ENCODE data around the gene COLQ.

The COLQ gene

GRCh38 chr3:15470261-15470660, 51.2 kb downstream of the COLQ start:
- DNase-seq (ENCODE audit: low read depth, low spot score): no peak
- CTCF ChIA-PET: interaction anchor here (1.0 kb wide), 1 partner anchor 256 kb away, joined by 3 read pairs; no protein-coding TSS in a partner anchor
- POLR2A ChIA-PET: no interaction called here
- no peak for TF ChIP-seq CTCF (IDR thresholded peaks at IDR 0.05; ENCODE audit: insufficient read depth, low read length, missing control alignments)
- no peak overlapping the region for H3K4me3 ChIP-seq (ENCODE audit: low read depth, low read length)

GRCh38 chr3:15467227-15468181, 54.0 kb downstream of the COLQ start:
- no peak for TF ChIP-seq CTCF (IDR thresholded peaks at IDR 0.05; ENCODE audit: insufficient read depth, low read length, missing control alignments)
- ChIA-PET CTCF (interaction anchor here (1.0 kb wide), 1 partner anchor 226 kb away, joined by 3 read pairs; no protein-coding TSS in a partner anchor), POLR2A (interaction anchor here (0.6 kb wide), 1 partner anchor 20 kb away, joined by 3 read pairs; no protein-coding TSS in a partner anchor)
- H3K4me3 ChIP-seq (ENCODE audit: low read depth, low read length): no peak overlapping the region
- DNase-seq (ENCODE audit: low read depth, low spot score): no peak

GRCh38 chr3:15465876-15466585, 55.5 kb downstream of the COLQ start:
- H3K4me3 ChIP-seq (ENCODE audit: low read depth, low read length): no peak overlapping the region
- ChIA-PET CTCF (interaction anchor here (1.0 kb wide), 1 partner anchor 225 kb away, joined by 3 read pairs; no protein-coding TSS in a partner anchor), POLR2A (no interaction called here)
- no peak for TF ChIP-seq CTCF (IDR thresholded peaks at IDR 0.05; ENCODE audit: insufficient read depth, low read length, missing control alignments)
- DNase-seq (ENCODE audit: low read depth, low spot score): no peak

GRCh38 chr3:15462451-15462850, 59.1 kb downstream of the COLQ start:
- no peak for DNase-seq (ENCODE audit: low read depth, low spot score)
- ChIA-PET POLR2A (no interaction called here), CTCF (no interaction called here)
- TF ChIP-seq CTCF (IDR thresholded peaks at IDR 0.05; ENCODE audit: insufficient read depth, low read length, missing control alignments): no peak
- H3K4me3 ChIP-seq (ENCODE audit: low read depth, low read length): no peak overlapping the region

GRCh38 chr3:15460891-15461531, 60.5 kb downstream of the COLQ start:
- no peak for TF ChIP-seq CTCF (IDR thresholded peaks at IDR 0.05; ENCODE audit: insufficient read depth, low read length, missing control alignments)
- H3K4me3 ChIP-seq (ENCODE audit: low read depth, low read length): no peak overlapping the region
- POLR2A ChIA-PET: interaction anchor here (0.6 kb wide), 1 partner anchor 337 kb away, joined by 4 read pairs; no protein-coding TSS in a partner anchor
- CTCF ChIA-PET: interaction anchor here (0.7 kb wide), 1 partner anchor 96 kb away, joined by 3 read pairs; no protein-coding TSS in a partner anchor
- no peak for DNase-seq (ENCODE audit: low read depth, low spot score)
